ENCODE data around the gene ZNF783. TPM values are rescaled to one million over a fixed set of nuclear protein-coding genes. Genes with fewer than 3 reads are reported as not detected.

ZNF783 gene
- total RNA-seq, 1 experiment from 2014 or later: 24.3 TPM

DNA sequence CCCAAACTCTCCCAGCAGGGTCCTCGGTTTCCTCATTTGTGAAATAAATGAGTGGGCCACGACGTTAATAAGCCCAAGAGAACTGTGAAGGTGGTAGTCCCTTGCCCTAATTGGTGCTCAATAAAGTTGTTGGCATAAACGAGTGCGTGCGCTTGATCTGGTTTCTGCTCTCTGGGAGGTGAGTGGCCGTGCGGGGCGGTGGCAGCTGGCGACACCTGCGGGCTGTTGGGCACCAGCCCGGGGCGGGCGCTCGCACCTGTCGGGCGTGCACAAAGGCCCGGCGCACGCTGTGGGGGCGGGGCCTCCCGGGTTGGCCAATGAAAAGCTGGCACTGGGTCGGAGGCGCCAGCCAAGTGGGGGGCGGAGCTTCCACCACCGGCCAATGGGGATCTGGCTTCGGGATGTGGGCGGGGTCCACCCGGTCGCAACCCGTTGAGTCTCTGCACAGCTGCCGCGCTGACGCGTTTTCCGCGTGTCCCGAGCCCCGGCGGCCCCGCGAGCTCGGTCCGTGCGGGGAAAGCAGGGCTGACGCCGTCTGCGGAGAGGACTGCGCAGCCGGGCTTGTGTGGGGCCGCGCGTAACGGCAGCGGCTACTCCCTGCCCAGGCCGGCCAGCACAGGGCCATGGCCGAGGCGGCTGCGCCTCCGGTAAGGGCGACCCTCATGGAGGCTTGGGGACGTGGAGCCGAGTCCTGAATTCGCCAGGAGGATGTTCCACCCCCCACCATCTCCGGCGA is 23.0 kb downstream of the ZNF783 start:
- no peaks in the 10 kb centered on the region for H4K20me1 ChIP-seq (ENCODE audit: insufficient read depth, low read depth, low read length)
- no peak overlapping the region for H2AFZ ChIP-seq (ENCODE audit: low read length)
- H3K9me2 ChIP-seq (replicated peaks; ENCODE audit: insufficient read depth, low read length): no peaks in the 10 kb centered on the region
- no peak overlapping the region for H3K9ac ChIP-seq (ENCODE audit: low read length)
- H3K79me2 ChIP-seq (ENCODE audit: low read length): no peaks in the 10 kb centered on the region
- no peak for DNase-seq
- no peaks in the 10 kb centered on the region for H3K27me3 ChIP-seq (ENCODE audit: low read length)
- no peak overlapping the region for H3K4me2 ChIP-seq (ENCODE audit: low read depth, low read length, poor library complexity, severe bottlenecking)
- H3K27ac ChIP-seq (ENCODE audit: low read length): no peak overlapping the region
- H3K9me3 ChIP-seq (ENCODE audit: low read length): no peaks in the 10 kb centered on the region
- H3K4me3 ChIP-seq (ENCODE audit: low read length): no peak overlapping the region
- H3K36me3 ChIP-seq (ENCODE audit: insufficient read depth, low read length): peaks cover 9% of the 10 kb centered on the region; the same call in 1 of the 2 replicates
- peaks cover 9% of the 10 kb centered on the region for H3K4me1 ChIP-seq (ENCODE audit: low read length)

DNA sequence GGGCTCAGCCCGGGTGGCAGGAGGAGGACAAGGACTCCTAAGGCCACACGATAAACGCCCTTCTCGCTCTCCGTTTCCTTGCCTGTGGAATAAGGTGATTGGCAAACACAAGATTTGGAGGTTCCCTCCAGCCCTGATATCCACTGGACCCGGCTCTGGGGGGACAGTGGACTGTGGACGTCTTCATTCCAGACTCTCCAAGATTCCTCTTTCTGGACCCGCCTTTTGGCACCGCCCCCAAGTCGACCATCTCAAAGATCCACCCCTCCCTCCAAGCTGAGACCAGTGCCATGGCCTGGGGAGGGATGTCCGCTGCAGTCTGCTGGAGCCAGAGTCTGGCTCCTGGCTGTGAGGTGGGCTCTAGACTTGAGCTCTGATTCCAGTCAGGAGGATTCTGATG is 23.6 kb downstream of the ZNF783 start:
- Histone ChIP-seq H3K27ac (ENCODE audit: low read length) (no peak overlapping the region), H3K36me3 (ENCODE audit: insufficient read depth, low read length) (peaks cover 9% of the 10 kb centered on the region; the same call in 1 of the 2 replicates), H3K4me2 (ENCODE audit: low read depth, low read length, poor library complexity, severe bottlenecking) (no peak overlapping the region), H2AFZ (ENCODE audit: low read length) (no peak overlapping the region), H3K9ac (ENCODE audit: low read length) (no peak overlapping the region), H3K9me3 (ENCODE audit: low read length) (no peaks in the 10 kb centered on the region), H4K20me1 (ENCODE audit: insufficient read depth, low read depth, low read length) (no peaks in the 10 kb centered on the region), H3K27me3 (ENCODE audit: low read length) (no peaks in the 10 kb centered on the region), H3K9me2 (replicated peaks; ENCODE audit: insufficient read depth, low read length) (no peaks in the 10 kb centered on the region), H3K79me2 (ENCODE audit: low read length) (no peaks in the 10 kb centered on the region), H3K4me1 (ENCODE audit: low read length) (peaks cover 15% of the 10 kb centered on the region), H3K4me3 (ENCODE audit: low read length) (no peak overlapping the region)
- DNase-seq: no peak

GRCh38 chr7:149286811-149287400 is 24.9 kb downstream of the ZNF783 start:
- DNase-seq: no peak
- H3K4me2 ChIP-seq (ENCODE audit: low read depth, low read length, poor library complexity, severe bottlenecking): no peak overlapping the region
- no peaks in the 10 kb centered on the region for H4K20me1 ChIP-seq (ENCODE audit: insufficient read depth, low read depth, low read length)
- peaks cover 9% of the 10 kb centered on the region; the same call in 1 of the 2 replicates for H3K36me3 ChIP-seq (ENCODE audit: insufficient read depth, low read length)
- no peaks in the 10 kb centered on the region for H3K9me3 ChIP-seq (ENCODE audit: low read length)
- no peaks in the 10 kb centered on the region for H3K9me2 ChIP-seq (replicated peaks; ENCODE audit: insufficient read depth, low read length)
- no peak overlapping the region for H3K4me3 ChIP-seq (ENCODE audit: low read length)
- H3K9ac ChIP-seq (ENCODE audit: low read length): 0 out of 2 replicates have a peak overlapping the region, but pooled peaks have one; percentile 37
- H3K27me3 ChIP-seq (ENCODE audit: low read length): no peaks in the 10 kb centered on the region
- peaks cover 28% of the 10 kb centered on the region for H3K4me1 ChIP-seq (ENCODE audit: low read length)
- peak overlapping the region; percentile 47 for H3K27ac ChIP-seq (ENCODE audit: low read length)
- H3K79me2 ChIP-seq (ENCODE audit: low read length): no peaks in the 10 kb centered on the region
- no peak overlapping the region for H2AFZ ChIP-seq (ENCODE audit: low read length)

DNA sequence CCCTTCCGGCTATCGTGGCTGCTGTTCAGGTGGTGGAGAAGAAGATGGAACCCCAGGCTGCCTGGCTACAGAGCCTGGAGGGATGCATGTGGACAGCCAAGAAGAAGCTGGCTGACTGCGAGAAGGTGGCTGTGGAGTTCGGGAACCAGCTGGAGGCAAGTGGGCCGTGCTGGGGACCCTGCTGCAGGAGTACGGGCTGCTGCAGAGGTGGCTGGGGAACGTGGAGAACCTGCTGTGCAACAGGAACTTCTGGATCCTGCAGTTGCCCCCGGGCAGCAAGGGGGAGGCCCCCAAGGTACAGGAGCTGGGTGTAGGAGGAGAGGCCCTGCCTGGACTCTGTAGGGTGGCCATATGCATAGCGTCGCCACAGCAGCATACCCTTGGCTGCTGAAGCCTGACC is 25.6 kb downstream of the ZNF783 start:
- H3K27ac ChIP-seq (ENCODE audit: low read length): no peak overlapping the region
- H3K27me3 ChIP-seq (ENCODE audit: low read length): no peaks in the 10 kb centered on the region
- no peaks in the 10 kb centered on the region for H3K9me2 ChIP-seq (replicated peaks; ENCODE audit: insufficient read depth, low read length)

DNA sequence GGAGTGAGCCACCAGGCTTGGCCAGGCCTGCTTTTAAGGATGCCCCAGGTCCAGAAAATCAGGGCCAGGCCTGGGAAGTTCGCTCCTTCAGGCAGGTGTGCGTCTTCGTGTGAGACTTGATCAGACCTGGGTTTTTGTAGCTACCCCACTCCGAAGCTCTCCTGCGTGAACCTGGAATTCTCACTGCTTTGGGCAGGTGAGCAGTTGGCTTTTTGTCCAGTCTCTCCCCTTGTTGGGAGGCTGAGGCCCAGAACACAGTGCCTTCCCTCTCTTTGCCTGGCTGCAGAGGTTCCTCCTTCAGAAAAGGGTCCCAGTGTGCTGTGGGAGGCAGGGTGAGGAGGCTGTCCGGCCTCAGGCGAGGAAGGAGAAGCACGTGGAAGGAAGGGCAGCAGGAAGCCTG is 27.3 kb downstream of the ZNF783 start:
- H3K27ac ChIP-seq (ENCODE audit: low read length): peak overlapping the region; percentile 93; the same call in 1 of the 2 replicates
- H3K4me2 ChIP-seq (ENCODE audit: low read depth, low read length, poor library complexity, severe bottlenecking): no peak overlapping the region

More for the DNA sequence above, 25.6 kb downstream of the ZNF783 start:
- H3K79me2 ChIP-seq (ENCODE audit: low read length): no peaks in the 10 kb centered on the region
- H3K9ac ChIP-seq (ENCODE audit: low read length): no peak overlapping the region
- H3K4me1 ChIP-seq (ENCODE audit: low read length): peaks cover 35% of the 10 kb centered on the region
- H3K4me3 ChIP-seq (ENCODE audit: low read length): no peak overlapping the region
- H3K9me3 ChIP-seq (ENCODE audit: low read length): no peaks in the 10 kb centered on the region
- H4K20me1 ChIP-seq (ENCODE audit: insufficient read depth, low read depth, low read length): no peaks in the 10 kb centered on the region
- DNase-seq: no peak
- peaks cover 11% of the 10 kb centered on the region; the same call in 1 of the 2 replicates for H3K36me3 ChIP-seq (ENCODE audit: insufficient read depth, low read length)
- H3K4me2 ChIP-seq (ENCODE audit: low read depth, low read length, poor library complexity, severe bottlenecking): no peak overlapping the region
- H2AFZ ChIP-seq (ENCODE audit: low read length): no peak overlapping the region

GRCh38 chr7:149289856-149290255 is 27.9 kb downstream of the ZNF783 start:
- Histone ChIP-seq H3K9ac (ENCODE audit: low read length) (peak overlapping the region; percentile 38), H3K9me2 (replicated peaks; ENCODE audit: insufficient read depth, low read length) (no peaks in the 10 kb centered on the region), H3K9me3 (ENCODE audit: low read length) (no peaks in the 10 kb centered on the region), H3K4me3 (ENCODE audit: low read length) (no peak overlapping the region), H3K27me3 (ENCODE audit: low read length) (no peaks in the 10 kb centered on the region), H2AFZ (ENCODE audit: low read length) (no peak overlapping the region), H3K27ac (ENCODE audit: low read length) (peak overlapping the region; percentile 93), H4K20me1 (ENCODE audit: insufficient read depth, low read depth, low read length) (no peaks in the 10 kb centered on the region), H3K4me2 (ENCODE audit: low read depth, low read length, poor library complexity, severe bottlenecking) (peak overlapping the region; percentile 67), H3K36me3 (ENCODE audit: insufficient read depth, low read length) (peaks cover 11% of the 10 kb centered on the region; the same call in 1 of the 2 replicates), H3K79me2 (ENCODE audit: low read length) (no peaks in the 10 kb centered on the region), H3K4me1 (ENCODE audit: low read length) (peaks cover 36% of the 10 kb centered on the region)
- DNase-seq: no peak

More for the DNA sequence above, 27.3 kb downstream of the ZNF783 start:
- H3K4me1 ChIP-seq (ENCODE audit: low read length): peaks cover 36% of the 10 kb centered on the region
- no peaks in the 10 kb centered on the region for H3K79me2 ChIP-seq (ENCODE audit: low read length)
- H3K36me3 ChIP-seq (ENCODE audit: insufficient read depth, low read length): peaks cover 16% of the 10 kb centered on the region; the same call in 1 of the 2 replicates
- no peaks in the 10 kb centered on the region for H3K9me2 ChIP-seq (replicated peaks; ENCODE audit: insufficient read depth, low read length)
- H3K9me3 ChIP-seq (ENCODE audit: low read length): no peaks in the 10 kb centered on the region
- no peak overlapping the region for H2AFZ ChIP-seq (ENCODE audit: low read length)
- no peak overlapping the region for H3K4me3 ChIP-seq (ENCODE audit: low read length)
- no peaks in the 10 kb centered on the region for H4K20me1 ChIP-seq (ENCODE audit: insufficient read depth, low read depth, low read length)
- no peak overlapping the region for H3K9ac ChIP-seq (ENCODE audit: low read length)
- DNase-seq: no peak
- no peaks in the 10 kb centered on the region for H3K27me3 ChIP-seq (ENCODE audit: low read length)

- Histone ChIP-seq H3K27me3 (ENCODE audit: low read length) (no peaks in the 10 kb centered on the region), H3K4me2 (ENCODE audit: low read depth, low read length, poor library complexity, severe bottlenecking) (peak overlapping the region; percentile 67), H3K4me3 (ENCODE audit: low read length) (peak overlapping the region; percentile 47), H3K4me1 (ENCODE audit: low read length) (peaks cover 36% of the 10 kb centered on the region), H4K20me1 (ENCODE audit: insufficient read depth, low read depth, low read length) (no peaks in the 10 kb centered on the region), H3K9ac (ENCODE audit: low read length) (peak overlapping the region; percentile 67), H3K9me3 (ENCODE audit: low read length) (no peaks in the 10 kb centered on the region), H3K36me3 (ENCODE audit: insufficient read depth, low read length) (peaks cover 9% of the 10 kb centered on the region; the same call in 1 of the 2 replicates), H2AFZ (ENCODE audit: low read length) (no peak overlapping the region), H3K27ac (ENCODE audit: low read length) (peak overlapping the region; percentile 93), H3K79me2 (ENCODE audit: low read length) (no peaks in the 10 kb centered on the region), H3K9me2 (replicated peaks; ENCODE audit: insufficient read depth, low read length) (no peaks in the 10 kb centered on the region)
- peak; percentile 92 for DNase-seq
Observed at GRCh38 chr7:149291036-149291780, 29.2 kb downstream of the ZNF783 start.

All from Karpas-422 (cell line).